Liver (tissue), 3 donors: ENCODE measurements around the gene CHTF8.

Source experiments
- CTCF ChIP-seq: fragments of 150-350 bp; IDR thresholded peaks from 2 replicates; pipeline ENCODE4 v1.5.1; 2017; ENCODE audit warnings: improper control_type of control experiment, low read depth, low read length; ENCODE audit not compliant: missing input control
- EGR1 ChIP-seq, 2 donors: IDR thresholded peaks; 2 replicates each; pipeline ENCODE4 v1.6.1; 2016 to 2018; ENCODE audit warnings: antibody characterized with exemption in 2 of 2, low read depth in 2 of 2
- GABPA ChIP-seq, 2 donors: IDR thresholded peaks in 1 of 2; conservative IDR thresholded peaks in 1 of 2; 2 replicates each; pipeline ENCODE4 v1.6.1; 2016; ENCODE audit warnings: antibody characterized with exemption in 2 of 2, mild to moderate bottlenecking in 1 of 2, moderate library complexity in 1 of 2
- JUND ChIP-seq, 2 donors: IDR thresholded peaks; 2 replicates each; pipeline ENCODE4 v1.6.1; 2016; ENCODE audit warnings: antibody characterized with exemption in 2 of 2
- RXRA ChIP-seq, 2 donors: IDR thresholded peaks; 2 replicates each; pipeline ENCODE4 v1.6.1; 2017 to 2018; ENCODE audit warnings: antibody characterized with exemption in 2 of 2, mild to moderate bottlenecking in 1 of 2
- SP1 ChIP-seq: IDR thresholded peaks from 2 replicates; pipeline ENCODE4 v1.6.1; 2018; ENCODE audit warnings: antibody characterized with exemption, mild to moderate bottlenecking
- TAF1 ChIP-seq: conservative IDR thresholded peaks from 2 replicates; pipeline ENCODE4 v1.6.1; 2016; ENCODE audit warnings: antibody characterized with exemption, mild to moderate bottlenecking
- YY1 ChIP-seq: IDR thresholded peaks from 2 replicates; pipeline ENCODE4 v1.6.1; 2016; ENCODE audit warnings: antibody characterized with exemption, mild to moderate bottlenecking
- donor health status: healthy.
- donor health status: healthy.

- TF ChIP-seq CTCF (no peak), YY1 (no peak), GABPA (IDR thresholded peaks at IDR 0.05 in 1 of 2, conservative IDR thresholded peaks at IDR 0.05 in 1 of 2) (no peak), EGR1 (IDR thresholded peaks at IDR 0.05; ENCODE audit: low read depth in 2 of 2) (no peak), RXRA (IDR thresholded peaks at IDR 0.05) (no peak), JUND (IDR thresholded peaks at IDR 0.05) (no peak), SP1 (no peak), TAF1 (no peak)
Measured at GRCh38 chr16:69093974-69094373, 38.4 kb downstream of the CHTF8 start.
